Mesenchymal stem cell (in vitro differentiated cells and primary cell): ENCODE measurements around the gene PRKAG3. TPM values are rescaled to one million over a fixed set of nuclear protein-coding genes. Genes with fewer than 3 reads are reported as not detected.

Experiments
- DNase-seq: peaks from one replicate; pipeline ENCODE4 v3.0.0-alpha.2; 2013
- H2AFZ ChIP-seq: one replicate; pipeline ENCODE4 v1.6.1; 2013; ENCODE audit warnings: low read depth, mild to moderate bottlenecking, control low read depth, inconsistent platforms, low read length, moderate library complexity
- H2AK5ac ChIP-seq: 2 replicates; pipeline ENCODE4 v1.6.1; 2013; ENCODE audit warnings: low read length, moderate library complexity, mild to moderate bottlenecking, inconsistent platforms; ENCODE audit not compliant: severe bottlenecking
- H2BK120ac ChIP-seq: one replicate; pipeline ENCODE4 v1.6.1; 2013; ENCODE audit warnings: low read depth, mild to moderate bottlenecking, inconsistent platforms, low read length, moderate library complexity
- H2BK12ac ChIP-seq, 2 experiments: one replicate each; pipeline ENCODE4 v1.6.1; 2013; ENCODE audit warnings: inconsistent platforms in 2 of 2, low read length in 2 of 2, mild to moderate bottlenecking in 2 of 2, moderate library complexity in 2 of 2, control low read depth in 1 of 2
- H2BK15ac ChIP-seq: one replicate; pipeline ENCODE4 v1.6.1; 2013; ENCODE audit warnings: mild to moderate bottlenecking, low read depth, inconsistent platforms; ENCODE audit not compliant: poor library complexity, severe bottlenecking
- H2BK5ac ChIP-seq: 2 replicates; pipeline ENCODE4 v1.6.1; 2013; ENCODE audit warnings: low read depth, mild to moderate bottlenecking, low read length, control low read depth, inconsistent platforms; ENCODE audit not compliant: poor library complexity, severe bottlenecking
- H3K14ac ChIP-seq, 2 experiments: one replicate each; pipeline ENCODE4 v1.6.1; 2013; ENCODE audit warnings: inconsistent platforms in 2 of 2, low read length in 2 of 2, control low read depth in 1 of 2, mild to moderate bottlenecking in 1 of 2, moderate library complexity in 1 of 2
- H3K18ac ChIP-seq, 2 experiments: one replicate each; pipeline ENCODE4 v1.6.1; 2013; ENCODE audit warnings: inconsistent platforms in 2 of 2, low read length in 2 of 2, control low read depth in 1 of 2, low read depth in 1 of 2, mild to moderate bottlenecking in 1 of 2
- H3K23ac ChIP-seq, 2 experiments: one replicate each; pipeline ENCODE4 v1.6.1; 2013; ENCODE audit warnings: inconsistent platforms in 2 of 2, low read length in 2 of 2, mild to moderate bottlenecking in 2 of 2, moderate library complexity in 2 of 2, control low read depth in 1 of 2
- H3K27ac ChIP-seq: 2 replicates; pipeline ENCODE4 v1.5.1; 2013; ENCODE audit warnings: mild to moderate bottlenecking, moderate library complexity, low read length, control low read depth, inconsistent platforms; ENCODE audit not compliant: poor library complexity, severe bottlenecking
- H3K27me3 ChIP-seq, 2 experiments: 2 replicates each; pipeline versions ENCODE4 v1.6.1 to v1.7.0; 2013; ENCODE audit warnings: low read length in 2 of 2, mild to moderate bottlenecking in 2 of 2, moderate library complexity in 2 of 2, control low read depth in 1 of 2, inconsistent platforms in 1 of 2; ENCODE audit not compliant: control insufficient read depth in 1 of 2, insufficient read depth in 1 of 2
- H3K36me3 ChIP-seq, 2 experiments: 2 replicates each; pipeline versions ENCODE4 v1.6.1 to v1.7.0; 2013; ENCODE audit warnings: low read length in 2 of 2, control low read depth in 1 of 2, inconsistent platforms in 1 of 2, low read depth in 1 of 2, mild to moderate bottlenecking in 1 of 2; ENCODE audit not compliant: insufficient read depth in 2 of 2, control insufficient read depth in 1 of 2
- H3K4ac ChIP-seq, 2 experiments: one replicate each; pipeline ENCODE4 v1.6.1; 2013; ENCODE audit warnings: inconsistent platforms in 2 of 2, low read length in 2 of 2, mild to moderate bottlenecking in 2 of 2, moderate library complexity in 2 of 2, control low read depth in 1 of 2, low read depth in 1 of 2
- H3K4me1 ChIP-seq: 2 replicates; pipeline ENCODE4 v1.6.1; 2013; ENCODE audit warnings: low read depth, low read length, control low read depth; ENCODE audit not compliant: control insufficient read depth, insufficient read depth
- H3K4me2 ChIP-seq: 2 replicates; pipeline ENCODE4 v1.6.1; 2013; ENCODE audit warnings: low read length, mild to moderate bottlenecking, inconsistent platforms; ENCODE audit not compliant: poor library complexity, severe bottlenecking
- H3K4me3 ChIP-seq, 2 experiments: 2 replicates each; pipeline versions ENCODE4 v1.5.1 to v1.7.0; 2013; ENCODE audit warnings: low read length in 2 of 2, mild to moderate bottlenecking in 2 of 2, control low read depth in 1 of 2, low read depth in 1 of 2; ENCODE audit not compliant: insufficient read depth in 1 of 2
- H3K79me1 ChIP-seq: replicated peaks from 2 replicates; pipeline ENCODE4 v1.6.1; 2013; ENCODE audit warnings: mild to moderate bottlenecking, control low read depth, low read length, inconsistent platforms; ENCODE audit not compliant: poor library complexity, severe bottlenecking
- H3K9ac ChIP-seq: 2 replicates; pipeline ENCODE4 v1.7.0; 2013; ENCODE audit warnings: mild to moderate bottlenecking, low read length, moderate library complexity
- H3K9me3 ChIP-seq: 2 replicates; pipeline ENCODE4 v1.7.0; 2013; ENCODE audit warnings: mild to moderate bottlenecking, low read length; ENCODE audit not compliant: control insufficient read depth
- H4K8ac ChIP-seq: one replicate; pipeline ENCODE4 v1.6.1; 2013; ENCODE audit warnings: inconsistent platforms, mild to moderate bottlenecking, low read length, moderate library complexity
- H4K91ac ChIP-seq: one replicate; pipeline ENCODE4 v1.6.1; 2013; ENCODE audit warnings: mild to moderate bottlenecking, low read length, inconsistent platforms
- WGBS: methylation state at CpG from one replicate; pipeline ENCODE4 v1.1.7; 2013; ENCODE audit warnings: mixed read lengths; 5-methylcytosine and 5-hydroxymethylcytosine counted together
- polyA plus RNA-seq, 2 experiments: library from polyadenylated mRNA; stranded (reverse); fragments of 200-250 nt; gene quantifications; one replicate each; pipeline ENCODE4 v1.2.3, GENCODE V29; 2013

The PRKAG3 gene
- not detected for polyA plus RNA-seq (2013, experiment 1 of 2)
- not detected for polyA plus RNA-seq (2013, experiment 2 of 2)

DNA sequence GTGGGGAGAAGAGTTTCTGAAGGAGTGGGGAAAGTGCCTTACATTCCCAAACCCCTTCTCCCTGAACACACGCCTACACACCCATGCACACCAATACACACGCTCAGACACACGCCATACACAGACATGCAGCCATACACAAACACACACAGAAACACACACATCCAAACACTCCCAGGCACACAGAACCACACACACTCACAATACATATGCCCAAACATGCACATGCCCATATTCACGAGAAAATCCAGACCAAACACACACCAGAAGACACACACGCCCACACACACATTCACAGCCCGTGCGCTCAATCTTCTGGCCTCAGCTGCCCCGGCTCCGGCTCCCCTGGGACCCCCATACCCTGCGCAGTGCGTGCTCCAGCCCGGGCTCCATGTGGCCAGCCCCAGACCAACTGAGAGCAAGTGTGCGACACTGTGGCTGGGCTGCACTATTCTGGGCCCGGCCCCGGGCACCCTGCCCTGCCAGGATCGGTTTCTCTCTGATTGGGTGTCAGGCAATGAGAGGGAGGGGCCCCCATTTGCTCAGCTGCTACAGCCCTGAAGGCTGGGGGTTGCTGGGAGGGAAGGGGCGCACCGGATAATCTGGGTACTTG is at the start of gene PRKAG3:
Gene PRKAG3 (minus strand): TSS at position 426 of the 613 bp plus-strand sequence.
- 85% methylated on average over 18 of the region's 18 CpGs for WGBS
- H3K18ac ChIP-seq, result no peak within 1 kb of the TSS
- H3K4me3 ChIP-seq, result peak within 1 kb of the TSS in 1 of 2 experiments; percentile 0
- H3K9ac ChIP-seq, result peak within 1 kb of the TSS; percentile 12
- no peak within 1 kb of the TSS for H3K23ac ChIP-seq
- H3K4ac ChIP-seq, result no peak within 1 kb of the TSS
- no peak within 1 kb of the TSS for H2BK12ac ChIP-seq
- no peak within 1 kb of the TSS for H4K91ac ChIP-seq
- H2BK15ac ChIP-seq, result no peak within 1 kb of the TSS
- no peaks in the 10 kb centered on the region for H3K79me1 ChIP-seq
- no peak within 1 kb of the TSS for H2AFZ ChIP-seq
- H2BK5ac ChIP-seq, result no peak within 1 kb of the TSS
- no peak within 1 kb of the TSS for H3K4me2 ChIP-seq
- peaks cover 13% of the 10 kb centered on the region for H3K4me1 ChIP-seq
- DNase-seq, result no peak
- no peak within 1 kb of the TSS for H2BK120ac ChIP-seq
- no peak within 1 kb of the TSS for H2AK5ac ChIP-seq
- no peaks in the 10 kb centered on the region for H3K9me3 ChIP-seq
- H3K27ac ChIP-seq, result no peak within 1 kb of the TSS
- peaks cover 29 to 88% of the 10 kb centered on the region in 2 experiments for H3K27me3 ChIP-seq
- no peak within 1 kb of the TSS for H3K14ac ChIP-seq
- H4K8ac ChIP-seq, result no peak within 1 kb of the TSS
- H3K36me3 ChIP-seq, result no peaks in the 10 kb centered on the region

DNA sequence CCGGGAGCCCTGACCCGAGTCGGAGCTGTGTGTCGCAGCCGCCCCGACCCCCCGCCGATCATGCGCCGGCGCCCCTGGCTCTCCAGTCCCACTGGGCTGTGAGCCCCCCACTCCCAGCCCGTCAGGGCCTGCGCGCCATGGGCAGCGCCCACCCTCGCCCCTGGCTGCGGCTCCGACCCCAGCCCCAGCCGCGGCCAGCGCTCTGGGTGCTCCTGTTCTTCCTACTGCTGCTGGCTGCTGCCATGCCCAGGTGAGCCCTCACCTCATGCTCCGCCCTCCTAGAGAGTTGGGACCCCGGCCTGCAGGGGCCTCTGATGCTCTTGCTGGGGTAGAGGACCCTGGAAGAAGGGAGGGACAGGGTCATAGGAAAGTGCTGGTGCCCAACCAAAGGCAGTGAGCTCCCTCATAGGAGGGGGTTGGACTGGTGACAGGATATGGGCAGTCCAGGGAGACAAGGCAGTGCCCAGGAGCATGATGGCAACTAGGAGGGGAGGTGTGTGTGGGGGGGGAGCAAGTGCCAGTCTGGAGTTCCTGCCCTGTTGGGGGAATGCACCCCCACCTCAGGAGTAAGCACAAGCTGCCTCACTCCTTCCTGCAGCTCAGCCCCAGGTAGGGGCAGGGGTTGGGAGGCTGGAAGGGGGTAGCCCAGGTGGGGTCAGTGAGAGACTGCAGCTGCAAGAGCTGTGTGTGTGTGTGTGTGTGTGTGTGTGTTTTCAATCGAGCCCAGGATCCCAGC is 49.4 kb upstream of the PRKAG3 start:
- H2AFZ ChIP-seq, result no peak overlapping the region
- H2BK12ac ChIP-seq, result no peak overlapping the region
- DNase-seq, result no peak
- no peak overlapping the region for H3K4me2 ChIP-seq
- no peak overlapping the region for H2BK120ac ChIP-seq
- H3K4me1 ChIP-seq, result peaks cover 10% of the 10 kb centered on the region
- H3K18ac ChIP-seq, result no peak overlapping the region
- no peak overlapping the region for H3K14ac ChIP-seq
- H3K36me3 ChIP-seq, result no peaks in the 10 kb centered on the region
- peaks cover 90 to 91% of the 10 kb centered on the region in 2 experiments for H3K27me3 ChIP-seq
- no peak overlapping the region for H3K4ac ChIP-seq
- no peak overlapping the region for H3K27ac ChIP-seq
- H3K9ac ChIP-seq, result no peak overlapping the region
- H3K4me3 ChIP-seq, result peak overlapping the region in 1 of 2 experiments; percentile 3
- H3K23ac ChIP-seq, result no peak overlapping the region
- H2BK5ac ChIP-seq, result no peak overlapping the region
- WGBS, result 12% methylated on average over 24 of the region's 24 CpGs
- H3K9me3 ChIP-seq, result no peaks in the 10 kb centered on the region
- no peak overlapping the region for H2AK5ac ChIP-seq
- no peak overlapping the region for H2BK15ac ChIP-seq
- no peak overlapping the region for H4K8ac ChIP-seq
- H4K91ac ChIP-seq, result no peak overlapping the region
- no peaks in the 10 kb centered on the region for H3K79me1 ChIP-seq

DNA sequence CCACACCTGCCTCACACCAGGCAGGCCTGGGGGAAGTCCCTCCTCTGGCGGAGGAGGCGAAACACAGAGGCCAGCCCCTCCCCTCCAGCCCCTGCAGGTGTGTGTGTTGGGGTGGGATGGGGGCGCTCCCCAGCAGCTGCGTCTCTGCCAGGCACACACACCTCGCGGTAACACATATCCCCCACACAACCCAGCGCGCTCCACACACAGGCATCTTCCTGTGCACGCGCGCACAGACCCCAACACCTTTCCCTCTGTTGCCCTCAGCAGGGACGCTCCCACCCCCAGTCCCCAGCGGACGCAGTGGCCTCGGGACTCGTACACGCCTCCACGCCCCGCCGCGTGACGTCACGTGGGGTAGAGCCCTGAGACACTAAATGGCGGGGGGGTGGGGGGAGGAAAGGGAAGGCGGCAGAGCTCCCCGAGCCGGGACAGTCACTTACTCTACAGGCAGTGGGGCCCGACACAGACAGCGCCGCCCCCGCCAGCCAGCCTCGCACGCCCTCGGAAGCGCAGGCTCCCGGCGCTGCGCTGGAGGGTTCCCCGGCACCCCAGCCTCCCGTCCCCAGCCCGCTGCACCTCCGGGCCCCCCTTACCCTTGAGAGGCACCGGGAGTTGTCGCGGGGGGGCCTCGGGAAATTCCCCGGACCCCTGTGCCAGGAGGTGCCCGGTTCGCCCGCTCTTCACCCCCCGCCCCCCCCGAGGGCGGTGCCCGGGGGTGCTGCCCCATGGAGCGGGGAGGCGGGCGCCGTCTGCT is 48.7 kb upstream of the PRKAG3 start, which contains the start of gene WNT10A:
Gene WNT10A (plus strand): TSS at position 751 of the 757 bp plus-strand sequence. CDS start 144 bp downstream, outside the sequence.
- no peaks in the 10 kb centered on the region for H3K9me3 ChIP-seq
- no peak within 1 kb of the TSS for H2BK15ac ChIP-seq
- WGBS, result 3% methylated on average over 37 of the region's 58 CpGs
- no peak within 1 kb of the TSS for H2AK5ac ChIP-seq
- H2AFZ ChIP-seq, result no peak within 1 kb of the TSS
- no peak within 1 kb of the TSS for H3K9ac ChIP-seq
- H3K4me2 ChIP-seq, result peak within 1 kb of the TSS; percentile 41
- H3K14ac ChIP-seq, result no peak within 1 kb of the TSS
- no peak within 1 kb of the TSS for H2BK5ac ChIP-seq
- H3K36me3 ChIP-seq, result no peaks in the 10 kb centered on the region
- no peak within 1 kb of the TSS for H3K18ac ChIP-seq
- H3K4me3 ChIP-seq, result peak within 1 kb of the TSS in 1 of 2 experiments; percentile 3
- H4K8ac ChIP-seq, result no peak within 1 kb of the TSS
- no peak within 1 kb of the TSS for H4K91ac ChIP-seq
- no peak within 1 kb of the TSS for H2BK12ac ChIP-seq
- H3K23ac ChIP-seq, result peak within 1 kb of the TSS in 1 of 2 experiments; percentile 54
- no peak within 1 kb of the TSS for H2BK120ac ChIP-seq
- DNase-seq, result no peak
- no peak within 1 kb of the TSS for H3K27ac ChIP-seq
- no peaks in the 10 kb centered on the region for H3K79me1 ChIP-seq
- H3K4me1 ChIP-seq, result peaks cover 10% of the 10 kb centered on the region
- H3K27me3 ChIP-seq, result peaks cover 90 to 91% of the 10 kb centered on the region in 2 experiments
- H3K4ac ChIP-seq, result no peak within 1 kb of the TSS

DNA sequence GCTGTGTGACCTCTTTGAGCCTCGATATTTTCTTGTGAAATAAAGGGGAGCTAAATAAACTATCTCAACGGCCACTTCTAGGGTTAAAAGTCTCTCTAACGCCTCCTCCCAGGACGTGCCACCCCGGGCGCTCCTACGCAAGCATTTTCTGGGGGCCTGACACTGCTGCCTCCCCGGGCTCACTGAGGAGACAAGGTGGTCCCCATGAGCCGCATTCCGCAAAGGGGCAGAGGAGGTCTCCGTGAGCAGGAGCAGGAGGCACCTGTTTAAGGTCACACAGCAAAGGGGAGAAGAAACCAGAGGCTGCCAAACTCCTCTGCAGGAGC is 48.1 kb upstream of the PRKAG3 start:
- Histone ChIP-seq H3K4me3 (no peak overlapping the region), H3K4ac (no peak overlapping the region), H3K9me3 (no peaks in the 10 kb centered on the region), H4K8ac (no peak overlapping the region), H2AK5ac (no peak overlapping the region), H3K14ac (no peak overlapping the region), H2BK120ac (no peak overlapping the region), H2AFZ (no peak overlapping the region), H3K23ac (peak overlapping the region in 1 of 2 experiments; percentile 17), H2BK5ac (no peak overlapping the region), H3K18ac (no peak overlapping the region), H3K79me1 (no peaks in the 10 kb centered on the region), H3K9ac (no peak overlapping the region), H2BK15ac (no peak overlapping the region), H3K27ac (no peak overlapping the region), H2BK12ac (no peak overlapping the region), H3K27me3 (peaks cover 89 to 90% of the 10 kb centered on the region in 2 experiments), H3K4me2 (no peak overlapping the region), H4K91ac (no peak overlapping the region), H3K36me3 (no peaks in the 10 kb centered on the region), H3K4me1 (peaks cover 10% of the 10 kb centered on the region)
- DNase-seq, result no peak
- 8% methylated on average over 11 of the region's 11 CpGs for WGBS
